HG03095 (cell line): ENCODE results near the gene KMT2B.
A peak's percentile ranks its signal among the peaks of the same experiment; 100 is the strongest.

Experiments used
- ATAC-seq: cut with Tn5 transposase; IDR thresholded peaks from one replicate; pipeline ENCODE4 v1.9.1; 2021; ENCODE audit warnings: moderate library complexity; ENCODE audit not compliant: unreplicated experiment

KMT2B gene

DNA sequence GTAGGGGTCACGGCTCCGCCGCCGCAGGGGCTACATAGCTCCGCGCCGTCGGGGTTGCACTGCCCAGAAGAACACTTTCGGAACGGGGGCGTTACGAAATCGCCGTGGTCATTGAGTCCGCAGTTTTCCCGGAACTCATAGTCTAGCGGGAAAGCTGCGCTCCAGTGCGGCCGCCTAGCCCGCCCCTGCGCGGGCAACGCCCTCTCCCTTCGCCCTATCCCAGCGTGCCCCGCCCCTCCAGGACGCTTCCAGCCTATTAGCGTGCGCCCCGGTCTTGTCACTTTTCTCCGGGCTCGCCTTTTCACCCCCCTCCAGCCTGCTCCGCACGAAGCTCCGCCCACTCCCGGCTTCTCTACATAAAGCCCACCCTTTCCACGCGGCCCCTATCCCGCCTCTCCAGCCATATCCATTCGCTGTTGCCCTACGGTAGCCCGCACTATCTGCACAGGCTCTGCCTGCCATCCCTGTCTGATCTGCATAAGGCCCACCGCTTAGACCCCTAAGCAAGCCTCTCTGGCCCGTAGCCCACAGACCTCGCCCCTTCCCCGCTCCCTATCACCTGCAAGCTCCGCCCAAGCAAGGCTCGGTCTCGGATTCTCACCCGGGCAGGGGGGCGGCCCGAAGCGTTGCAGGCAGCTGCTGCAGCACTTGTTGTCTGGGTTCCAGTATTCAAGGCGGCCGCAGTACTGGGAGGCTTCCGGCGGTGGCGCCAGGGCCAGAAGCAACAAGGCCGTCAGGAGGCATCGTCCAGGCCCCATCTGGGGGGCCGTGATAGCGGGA lies 22.8 kb downstream of the KMT2B start:
- ATAC-seq = peak; percentile 55

DNA sequence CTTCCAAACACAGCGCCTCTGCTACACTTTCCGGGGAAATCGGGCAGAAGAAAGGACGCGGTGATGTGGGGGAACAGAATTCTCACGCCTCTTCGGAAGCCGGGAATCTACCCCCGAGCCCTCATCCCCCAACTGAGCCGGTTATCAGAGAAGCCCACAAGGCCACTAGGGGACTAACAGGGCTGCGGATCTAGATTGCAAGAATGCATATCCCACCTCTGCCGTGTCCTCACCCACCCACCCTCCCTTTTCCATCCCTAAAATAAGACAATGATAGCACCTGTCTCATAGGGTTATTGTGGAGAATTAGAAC lies 23.4 kb downstream of the KMT2B start:
- no peak for ATAC-seq

DNA sequence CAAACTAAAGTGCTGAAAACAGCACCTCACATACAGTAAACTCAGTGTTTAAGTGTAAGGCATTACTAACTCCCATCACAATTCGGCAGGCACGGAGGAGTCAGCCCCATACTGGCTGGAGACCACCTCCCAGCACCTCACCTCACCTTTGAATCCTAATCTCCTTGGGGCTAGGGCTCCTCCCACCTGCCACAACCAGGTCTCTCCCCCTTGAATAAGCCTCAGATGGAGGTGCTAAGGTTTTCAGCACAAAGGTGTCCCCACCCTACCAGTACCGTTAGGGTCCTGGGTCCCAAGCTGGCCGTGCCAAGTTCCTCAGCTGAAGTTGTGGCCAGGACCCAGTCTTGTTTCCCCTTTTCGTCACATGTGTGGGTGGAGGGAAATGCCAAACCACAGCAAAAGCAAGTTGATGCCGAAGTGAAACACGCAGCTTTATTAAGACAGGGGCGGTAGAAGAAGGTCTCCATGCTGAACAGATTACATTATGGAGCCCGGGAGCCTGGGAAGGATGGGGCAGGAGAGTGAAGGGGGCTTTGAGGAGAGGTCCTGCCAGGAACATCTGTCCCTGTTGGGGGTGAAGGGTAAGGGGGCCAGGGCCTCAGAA lies 24.4 kb downstream of the KMT2B start, which contains the start of gene IGFLR1:
IGFLR1 (minus strand) TSS at position 332 of the 604 bp plus-strand sequence. CDS start 1,272 bp downstream, outside the sequence.
- ATAC-seq = no peak

DNA sequence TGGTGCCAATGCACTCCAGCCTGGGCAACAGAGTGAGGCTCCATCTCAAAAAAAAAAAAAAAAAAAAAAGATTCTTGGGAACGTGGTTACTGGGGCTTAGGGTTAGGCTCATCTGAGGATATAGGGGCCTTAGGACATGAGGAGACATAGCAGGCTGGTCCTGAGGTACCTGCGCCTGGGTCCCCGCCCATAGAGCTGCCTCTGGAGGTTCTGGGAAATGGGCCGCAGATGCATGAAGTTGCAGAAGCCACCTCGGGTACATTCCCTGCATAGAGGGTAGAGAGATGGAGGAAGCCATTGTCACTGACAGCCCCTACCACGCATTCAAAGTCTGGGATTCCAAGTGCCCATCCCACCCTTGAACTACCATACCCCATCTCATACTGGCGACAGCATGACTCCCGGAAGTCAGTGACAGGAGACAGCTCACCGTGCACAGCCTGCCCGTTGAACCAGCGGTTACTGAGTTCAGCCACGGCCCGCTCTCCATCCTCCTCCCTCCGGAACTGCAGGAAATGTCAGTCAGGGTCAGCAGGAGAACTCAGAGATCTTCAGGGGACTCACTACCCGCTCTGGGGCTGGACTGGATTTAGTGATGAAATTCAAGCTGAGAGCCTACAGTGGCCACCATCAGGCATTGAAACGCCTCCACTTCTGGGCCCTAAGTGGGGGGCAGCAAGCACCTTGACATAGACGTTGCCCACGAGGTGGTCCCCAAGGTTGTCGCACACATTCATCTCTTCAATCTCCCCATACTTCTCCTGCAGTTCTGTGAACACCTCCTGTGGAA lies 26.0 kb downstream of the KMT2B start:
- no peak for ATAC-seq

DNA sequence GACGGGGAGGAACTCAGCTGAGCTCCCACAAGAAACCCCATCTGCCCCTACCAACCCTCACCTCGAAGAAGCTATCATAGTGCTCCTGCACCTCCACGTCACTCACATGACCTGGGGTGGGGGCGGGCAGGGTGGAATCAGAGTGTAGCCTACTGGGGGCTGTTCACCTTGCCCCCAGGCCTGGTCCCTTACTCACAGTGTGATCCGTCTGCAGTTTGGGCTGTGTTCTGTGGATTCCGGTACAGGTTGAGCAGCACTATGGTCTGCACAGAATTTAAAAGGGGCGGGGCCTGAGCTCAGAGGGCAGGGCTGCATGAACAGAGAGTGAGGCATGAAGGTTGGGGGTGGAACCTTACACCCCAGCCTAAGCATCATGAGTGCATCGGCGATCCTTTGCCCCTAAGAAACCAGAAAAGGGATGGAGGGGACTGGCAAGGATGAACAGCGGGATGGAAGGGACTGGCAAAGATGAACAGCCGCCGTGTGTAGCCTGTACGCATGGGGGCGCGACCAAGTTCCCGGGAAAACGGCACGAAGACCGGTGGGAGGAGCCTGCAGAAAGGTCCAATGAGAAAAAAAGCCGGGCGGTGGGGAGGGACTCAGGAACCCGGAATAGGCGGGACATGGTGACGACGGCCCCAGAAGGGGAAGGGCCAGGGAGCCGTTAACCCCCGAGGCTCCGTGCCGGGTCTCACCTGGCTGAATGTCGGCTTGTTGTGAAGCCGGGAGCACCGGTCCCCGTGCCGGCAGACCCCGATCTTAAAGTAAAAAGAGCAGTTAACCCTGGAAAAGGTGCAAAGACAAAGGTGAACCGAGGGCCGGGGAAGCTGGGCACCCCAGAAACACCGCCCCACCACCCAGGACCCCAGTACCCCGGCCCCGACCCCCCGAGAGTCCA lies 26.9 kb downstream of the KMT2B start:
- ATAC-seq = peak; percentile 36

DNA sequence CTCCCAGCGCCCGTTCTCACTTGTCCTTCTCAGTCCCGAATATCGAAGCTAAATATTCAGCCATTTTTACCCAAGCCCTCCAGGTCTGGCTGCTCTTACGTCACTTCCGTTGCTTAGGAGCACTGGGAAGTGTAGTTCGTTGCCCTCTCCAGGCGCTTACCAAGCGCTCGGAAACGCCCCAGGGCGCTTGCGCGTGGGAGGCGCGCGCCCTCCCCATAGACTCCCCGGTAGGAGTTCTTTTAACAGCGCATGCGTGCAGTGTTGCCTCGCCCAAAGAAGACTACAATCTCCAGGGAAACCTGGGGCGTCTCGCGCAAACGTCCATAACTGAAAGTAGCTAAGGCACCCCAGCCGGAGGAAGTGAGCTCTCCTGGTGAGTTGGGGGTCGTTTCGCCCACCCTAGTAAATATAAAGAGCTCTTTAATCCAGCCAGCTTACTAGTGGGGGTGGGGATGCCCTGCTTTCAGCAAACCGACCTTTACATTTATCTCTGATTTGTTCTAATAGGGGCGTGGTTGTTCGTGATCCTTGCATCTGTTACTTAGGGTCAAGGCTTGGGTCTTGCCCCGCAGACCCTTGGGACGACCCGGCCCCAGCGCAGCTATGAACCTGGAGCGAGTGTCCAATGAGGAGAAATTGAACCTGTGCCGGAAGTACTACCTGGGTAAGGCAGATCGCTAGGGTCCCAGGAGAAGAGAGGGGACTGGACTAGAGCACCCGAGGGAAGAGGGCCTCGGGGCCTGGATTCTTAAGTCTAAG lies 27.7 kb downstream of the KMT2B start, which contains the start of the genes PSENEN and U2AF1L4:
PSENEN (plus strand) TSS at position 324 of the 759 bp plus-strand sequence; CDS start at position 604, 280 bp downstream.
U2AF1L4 (minus strand) TSS at position 91 of the 759 bp plus-strand sequence; CDS start at position 64, 27 bp downstream.
- ATAC-seq = peak; percentile 28

DNA sequence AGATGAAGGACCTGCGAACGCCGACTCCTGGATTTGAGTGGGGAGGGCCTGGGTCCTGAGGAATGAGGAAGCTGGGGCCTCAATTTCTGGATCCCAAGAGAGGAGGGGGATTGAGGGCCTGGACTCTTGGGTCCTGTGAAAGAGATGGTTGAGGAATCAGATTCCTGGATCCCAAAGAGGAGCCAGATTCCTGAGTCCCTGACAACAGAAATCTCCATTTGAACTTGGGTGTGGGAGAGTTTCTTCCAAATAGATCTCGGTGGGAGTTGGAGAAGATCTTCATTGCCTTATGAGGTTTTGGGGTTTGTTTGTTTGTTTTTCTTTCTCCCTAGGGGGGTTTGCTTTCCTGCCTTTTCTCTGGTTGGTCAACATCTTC lies 28.3 kb downstream of the KMT2B start:
- no peak for ATAC-seq

DNA sequence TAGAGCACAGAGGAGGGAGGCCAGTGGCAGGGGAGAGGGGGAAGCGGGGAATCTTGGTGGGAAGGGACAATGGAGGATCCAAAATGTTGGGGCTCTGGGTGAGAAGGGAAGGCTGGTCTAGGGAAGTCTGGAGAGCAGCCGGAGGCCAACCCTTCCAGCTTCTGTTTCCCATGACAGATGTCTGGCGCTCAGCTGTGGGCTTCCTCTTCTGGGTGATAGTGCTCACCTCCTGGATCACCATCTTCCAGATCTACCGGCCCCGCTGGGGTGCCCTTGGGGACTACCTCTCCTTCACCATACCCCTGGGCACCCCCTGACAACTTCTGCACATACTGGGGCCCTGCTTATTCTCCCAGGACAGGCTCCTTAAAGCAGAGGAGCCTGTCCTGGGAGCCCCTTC lies 28.7 kb downstream of the KMT2B start:
- no peak for ATAC-seq

DNA sequence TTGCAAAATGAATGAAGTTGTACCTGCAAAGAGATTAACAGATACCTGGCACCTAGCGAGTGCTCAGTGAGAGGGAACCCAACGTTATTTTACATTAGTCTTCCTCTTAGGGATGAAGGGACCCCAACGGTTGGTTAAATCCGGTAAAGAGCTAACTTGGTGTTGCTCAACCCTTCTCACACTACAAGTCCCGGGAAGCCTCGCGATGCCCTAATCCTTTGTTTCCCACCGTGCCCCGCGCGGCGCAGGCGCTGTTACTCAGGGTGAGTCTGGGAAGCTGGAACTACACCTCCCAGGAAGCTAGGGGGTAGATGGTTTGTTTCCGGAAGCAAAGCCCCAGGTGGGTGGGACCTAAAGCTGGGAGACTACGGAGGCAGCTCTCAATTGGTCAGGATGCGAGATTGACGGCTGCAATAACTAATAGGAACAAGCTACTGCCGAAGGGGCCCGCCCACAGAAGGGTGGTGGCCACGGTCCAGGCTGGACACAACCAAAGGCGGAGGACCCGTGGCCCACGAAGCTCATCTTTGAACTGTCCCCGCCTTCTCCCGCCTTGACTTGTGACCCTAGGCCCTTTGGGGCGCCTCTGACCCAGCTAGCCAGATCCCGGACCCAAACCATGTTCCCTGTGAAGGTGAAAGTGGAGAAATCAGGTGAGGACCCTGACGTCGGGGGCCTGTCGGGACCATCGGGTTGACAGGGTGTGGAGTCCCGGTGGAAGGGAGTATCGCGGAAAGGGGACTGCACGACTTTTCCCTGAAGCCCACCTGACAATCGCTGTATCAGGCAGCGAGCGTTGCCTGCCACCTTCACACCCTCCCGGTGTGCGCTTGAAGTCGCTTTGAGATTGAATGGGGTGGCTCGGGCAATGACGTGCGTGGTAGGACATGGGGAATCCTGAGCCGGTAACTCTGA lies 30.6 kb downstream of the KMT2B start, which contains the start of gene LIN37:
LIN37 (plus strand) TSS at position 471 of the 915 bp plus-strand sequence; CDS start at position 620, 149 bp downstream.
- ATAC-seq = peak; percentile 68

DNA sequence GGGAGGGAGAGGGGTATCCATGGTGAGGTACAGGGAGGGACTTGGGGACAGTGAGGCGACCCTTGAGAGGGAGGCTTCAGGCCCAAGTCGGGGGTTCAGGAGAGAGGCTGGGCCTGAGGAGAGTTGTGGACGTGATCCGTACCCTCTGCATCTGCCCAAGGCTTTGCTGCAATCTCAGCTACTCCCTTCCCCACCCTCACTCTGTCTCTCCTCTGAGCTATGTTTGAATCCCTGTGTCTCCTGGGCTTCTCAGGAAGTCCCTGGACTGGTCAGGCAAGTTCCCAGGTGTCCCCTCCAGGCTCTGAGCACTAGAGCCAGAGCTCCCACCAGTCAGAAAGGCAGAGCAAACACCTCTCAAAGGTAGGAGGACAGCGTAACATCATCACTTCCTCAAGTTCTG lies 32.4 kb downstream of the KMT2B start:
- no peak for ATAC-seq

DNA sequence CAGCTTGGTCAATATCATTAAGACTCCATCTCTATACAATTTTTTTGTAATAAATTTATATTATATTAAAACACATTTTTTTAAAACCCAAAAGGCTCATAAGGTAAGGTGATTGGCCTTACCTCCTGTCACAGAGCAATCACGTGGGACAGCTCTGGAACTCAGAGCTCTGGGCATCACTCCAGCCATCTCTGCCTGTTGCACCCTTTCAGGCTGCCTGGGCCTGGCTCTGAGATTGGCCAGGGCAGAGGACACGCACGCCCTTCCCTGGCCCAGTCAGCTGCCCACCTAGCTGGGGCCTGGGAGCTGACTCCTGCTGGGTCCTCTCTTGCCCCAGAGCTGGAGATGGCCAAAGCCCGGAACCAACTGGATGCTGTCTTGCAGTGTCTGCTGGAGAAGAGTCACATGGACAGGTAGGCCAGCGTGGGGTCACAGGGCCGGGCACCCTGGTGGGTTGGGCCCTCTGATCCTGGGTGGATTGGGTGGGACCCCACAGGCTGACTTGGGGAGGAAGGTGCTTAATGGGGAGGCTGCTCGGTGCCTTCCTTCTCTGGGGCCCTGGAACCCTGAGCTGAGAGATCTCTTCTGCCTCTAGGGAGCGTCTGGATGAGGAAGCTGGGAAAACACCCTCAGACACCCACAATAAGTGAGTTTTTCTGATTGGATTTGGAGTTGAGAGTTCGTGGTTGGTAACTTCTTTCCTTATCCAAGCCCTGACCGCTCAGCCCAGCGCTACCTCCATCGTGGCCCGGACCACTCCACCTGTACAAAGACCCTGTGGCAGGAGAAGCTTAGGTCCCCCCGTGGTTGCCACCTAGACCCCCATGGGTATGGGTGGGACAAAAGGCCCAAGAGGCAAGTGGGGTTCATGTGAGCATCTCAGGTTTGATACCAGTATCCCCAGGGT lies 34.3 kb downstream of the KMT2B start:
- no peak for ATAC-seq

DNA sequence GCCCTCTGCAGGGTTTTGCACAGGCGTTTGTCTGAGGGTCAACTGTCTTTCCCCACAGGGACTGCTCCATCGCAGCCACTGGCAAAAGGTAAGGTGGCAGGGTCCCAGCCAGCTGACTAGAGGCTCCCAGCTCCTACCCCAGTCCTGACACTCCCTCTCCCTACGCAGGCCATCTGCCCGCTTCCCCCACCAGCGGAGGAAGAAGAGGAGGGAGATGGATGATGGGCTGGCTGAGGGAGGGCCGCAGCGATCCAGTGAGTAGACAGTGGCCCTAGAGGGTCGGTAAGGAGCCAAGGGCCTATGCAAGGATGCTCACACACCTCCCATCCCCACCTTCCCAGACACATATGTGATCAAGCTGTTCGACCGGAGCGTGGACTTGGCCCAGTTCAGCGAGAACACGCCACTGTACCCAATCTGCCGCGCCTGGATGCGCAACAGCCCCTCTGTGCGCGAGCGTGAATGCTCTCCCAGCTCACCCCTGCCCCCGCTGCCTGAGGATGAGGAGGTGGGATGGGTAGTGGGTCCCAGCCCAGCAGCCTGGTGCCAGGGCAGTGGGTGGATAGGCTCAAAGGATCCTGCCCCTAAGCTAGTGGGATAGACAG lies 35.0 kb downstream of the KMT2B start:
- no peak for ATAC-seq

DNA sequence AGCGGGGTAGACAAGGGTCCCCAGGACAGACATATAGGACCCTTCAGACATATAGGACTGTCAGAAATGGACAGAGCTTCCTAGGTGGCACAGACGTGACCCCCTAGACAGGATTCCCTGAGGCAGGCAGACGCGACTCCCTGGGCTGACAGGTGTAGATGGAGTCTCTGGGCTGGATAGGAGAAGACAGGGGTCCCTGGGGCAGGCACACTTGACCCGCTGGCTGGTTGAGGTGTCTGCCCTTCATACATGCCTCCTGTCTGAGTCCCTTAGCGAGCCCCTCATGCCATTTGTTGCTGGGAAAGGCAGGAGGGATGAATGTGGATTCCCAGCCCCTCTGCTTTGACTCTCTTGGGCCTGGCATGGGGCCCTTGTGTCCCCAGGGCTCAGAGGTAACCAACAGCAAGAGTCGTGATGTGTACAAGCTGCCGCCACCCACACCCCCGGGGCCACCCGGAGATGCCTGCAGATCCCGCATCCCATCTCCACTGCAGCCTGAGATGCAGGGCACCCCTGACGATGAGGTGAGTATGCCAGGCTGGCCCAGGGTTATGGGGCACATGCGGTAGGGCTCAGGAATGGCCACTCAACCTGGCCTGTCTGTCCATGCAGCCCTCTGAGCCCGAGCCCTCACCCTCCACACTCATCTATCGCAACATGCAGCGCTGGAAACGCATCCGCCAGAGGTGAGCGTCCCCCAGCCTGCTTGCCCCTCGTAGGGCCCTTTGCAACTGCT lies 36.0 kb downstream of the KMT2B start:
- ATAC-seq = no peak

DNA sequence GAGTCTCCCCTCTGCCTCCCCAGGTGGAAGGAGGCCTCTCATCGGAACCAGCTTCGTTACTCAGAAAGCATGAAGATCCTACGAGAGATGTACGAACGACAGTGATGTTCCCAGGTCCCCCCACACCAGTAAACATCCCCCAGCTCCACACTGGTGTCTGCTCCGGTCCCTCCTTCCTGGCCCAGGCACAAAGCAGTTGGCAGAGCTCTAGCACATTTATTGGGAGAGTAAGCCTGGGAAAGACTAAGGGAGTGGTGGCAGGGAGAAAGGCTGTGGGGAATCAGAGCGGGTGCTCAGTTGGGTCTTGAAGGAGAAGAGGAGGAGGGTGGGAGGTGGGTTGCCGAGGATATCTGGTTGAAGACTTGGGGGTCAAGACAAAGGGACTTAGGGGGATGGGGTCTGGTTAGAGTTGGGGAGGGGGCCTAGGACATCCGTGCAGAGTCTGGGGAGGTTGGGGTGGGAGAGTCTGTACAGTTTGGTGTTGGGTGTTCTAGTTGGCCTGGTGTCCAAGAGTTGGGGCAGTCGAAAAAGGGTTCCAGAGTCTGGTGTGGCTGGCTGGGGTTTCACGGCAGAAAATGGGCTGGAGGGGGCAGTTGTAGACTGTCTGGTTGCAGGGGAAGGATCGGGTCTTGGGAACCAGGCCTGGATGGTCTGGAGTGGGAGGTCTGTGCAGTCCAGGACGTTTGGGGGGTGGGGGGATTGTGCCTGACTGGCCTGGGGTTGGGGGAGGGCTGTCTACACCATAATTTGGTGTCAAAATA lies 36.7 kb downstream of the KMT2B start:
- ATAC-seq = no peak

DNA sequence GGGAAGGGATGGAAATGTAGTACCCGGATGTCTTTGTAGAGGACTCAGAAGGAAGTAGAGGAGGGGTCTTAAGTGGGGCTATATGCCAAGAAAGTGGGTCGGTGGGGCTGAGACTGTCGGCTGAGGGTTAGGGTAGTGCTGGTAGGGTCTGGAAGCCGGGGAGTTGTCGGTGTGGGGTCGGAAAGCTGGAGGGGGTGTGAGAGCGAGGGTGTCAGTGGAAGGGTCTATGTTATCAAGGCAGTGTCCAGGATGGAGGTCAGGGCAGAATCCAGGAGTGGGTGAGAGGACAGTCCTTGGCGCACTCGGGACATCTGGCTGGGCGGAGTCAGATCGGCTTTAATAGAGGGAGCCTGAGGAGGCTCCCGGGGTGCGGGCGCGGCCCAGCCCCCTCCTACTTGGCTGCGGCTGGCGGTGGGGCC lies 37.3 kb downstream of the KMT2B start:
- ATAC-seq = no peak
